DMS53 treated with DMSO at 0.1 percent for 48 hours (cell line): ENCODE measurements around the gene GCC2.
"Not testable (repeated sequence)": the region's sequence is repeated elsewhere in the genome, so short reads cannot be mapped to it uniquely, and the experiment has no call there.

Source experiments
- DNase-seq: peaks from one replicate; lab custom pipeline; 2025; ENCODE audit not compliant: unreplicated experiment; lab: John Stamatoyannopoulos, UW

Gene GCC2

GRCh38 chr2:108444941-108445840 is 3.8 kb upstream of the GCC2 start:
- DNase-seq, result no peak

DNA sequence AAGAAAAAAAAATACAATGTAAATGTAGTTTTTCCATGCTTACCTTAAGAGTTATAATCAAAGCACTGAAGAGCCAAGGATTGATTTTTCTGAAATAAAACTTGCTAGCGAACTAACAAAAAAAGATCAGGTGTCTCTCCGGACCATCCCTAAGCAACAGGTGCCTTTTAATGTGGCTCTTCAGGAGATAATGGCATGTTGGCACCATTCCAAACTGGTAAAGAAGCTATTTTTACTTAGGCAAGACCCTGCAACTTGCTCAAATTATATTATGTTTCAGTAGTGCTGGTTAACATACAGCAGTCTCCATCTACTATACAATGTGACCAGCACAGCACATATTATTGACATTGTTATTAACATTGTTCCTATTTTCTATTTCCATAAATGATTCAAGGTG is 2.3 kb upstream of the GCC2 start:
- DNase-seq, result no peak

DNA sequence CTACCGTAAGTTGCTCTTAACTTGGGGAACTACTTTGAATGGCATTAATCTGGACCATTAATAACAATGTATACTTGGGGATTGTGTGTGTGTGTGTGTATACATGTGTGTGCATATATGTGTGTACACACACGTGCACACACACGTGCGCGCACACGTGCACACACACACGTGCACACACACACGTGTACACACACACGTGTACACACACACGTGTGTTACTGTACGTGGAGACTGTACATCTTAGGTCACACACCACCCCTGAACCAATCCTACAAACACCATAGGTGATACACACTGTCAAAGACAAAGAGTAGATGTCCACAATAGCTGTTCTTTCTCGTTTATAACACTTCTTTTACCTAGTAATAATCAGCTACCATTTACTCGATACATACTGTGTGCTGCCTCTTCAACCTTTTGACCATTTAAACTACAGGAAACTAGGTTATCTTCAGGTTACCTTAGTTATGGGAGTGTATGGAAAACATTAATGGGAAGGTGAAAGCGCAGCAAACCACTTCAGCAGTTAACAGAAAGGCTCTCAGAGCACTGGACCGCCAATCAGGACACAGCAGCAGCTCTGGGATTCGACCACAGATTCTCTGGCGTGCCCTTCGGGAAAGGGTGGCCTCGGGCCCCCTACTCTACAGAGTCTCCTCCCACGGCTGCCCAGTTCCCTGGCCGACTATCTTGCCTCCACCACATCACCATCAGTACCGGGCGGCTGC is 894 bp upstream of the GCC2 start:
- peak; percentile 65 for DNase-seq

- peak; percentile 58 for DNase-seq
These were observed 564 bp downstream of the GCC2 start for GRCh38 chr2:108449410-108450130.

DNA sequence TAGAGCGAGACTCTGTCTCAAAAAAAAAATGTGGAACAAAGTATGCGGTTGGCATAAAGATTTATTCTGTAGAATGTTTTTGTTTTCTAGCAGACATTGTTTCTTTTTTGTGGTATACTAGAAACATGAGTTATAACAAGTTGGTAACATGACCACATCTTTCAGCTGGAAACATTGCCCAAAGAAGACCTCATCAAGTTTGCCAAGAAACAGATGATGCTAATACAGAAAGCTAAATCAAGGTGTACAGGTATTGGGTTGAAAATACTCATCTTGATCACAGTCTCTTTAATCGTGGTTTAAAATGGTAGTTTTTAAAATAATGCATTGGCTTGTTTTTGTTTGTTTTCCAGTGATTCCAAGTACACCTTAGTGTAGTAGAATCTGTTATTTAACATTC is 1.9 kb downstream of the GCC2 start:
- no peak for DNase-seq

DNA sequence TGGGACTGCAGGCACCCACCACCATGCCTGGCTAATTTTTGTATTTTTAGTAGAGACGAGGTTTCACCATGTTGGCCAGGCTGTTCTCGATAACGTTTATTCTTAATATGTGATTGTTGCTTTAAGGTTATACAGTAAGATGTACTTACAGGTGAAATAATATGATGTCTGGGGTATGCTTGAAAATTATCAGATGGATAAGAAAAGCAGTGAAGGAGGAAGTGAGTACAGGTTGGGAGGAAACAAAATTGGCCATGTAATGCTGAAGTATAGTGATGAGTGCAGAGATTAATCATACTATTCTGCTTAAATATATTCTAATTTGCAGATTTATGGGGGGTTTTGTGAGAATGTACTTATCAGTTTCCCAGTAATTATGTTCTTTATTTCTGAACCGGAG is 3.0 kb downstream of the GCC2 start:
- no peak for DNase-seq

GRCh38 chr2:108453530-108453929 is 4.5 kb downstream of the GCC2 start:
- not testable (repeated sequence) for DNase-seq

DNA sequence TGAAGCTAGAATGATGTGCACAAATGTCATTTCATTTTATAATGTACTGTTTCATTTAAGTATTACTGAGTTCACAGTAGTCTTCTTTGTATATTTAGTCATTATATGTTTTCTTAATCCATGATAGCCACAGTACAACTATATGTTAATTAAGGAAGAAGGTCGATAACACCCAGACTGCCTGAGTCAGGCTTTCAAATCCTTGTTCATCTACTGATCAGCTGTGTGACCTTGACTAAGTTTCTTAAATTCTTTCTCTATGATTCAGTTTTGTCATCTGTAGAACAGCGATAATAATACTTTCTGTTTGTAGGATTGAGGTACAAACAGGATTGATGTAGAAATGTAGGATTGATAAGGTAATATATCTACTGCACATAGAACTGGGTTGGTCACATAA is 5.4 kb downstream of the GCC2 start:
- no peak for DNase-seq

DNA sequence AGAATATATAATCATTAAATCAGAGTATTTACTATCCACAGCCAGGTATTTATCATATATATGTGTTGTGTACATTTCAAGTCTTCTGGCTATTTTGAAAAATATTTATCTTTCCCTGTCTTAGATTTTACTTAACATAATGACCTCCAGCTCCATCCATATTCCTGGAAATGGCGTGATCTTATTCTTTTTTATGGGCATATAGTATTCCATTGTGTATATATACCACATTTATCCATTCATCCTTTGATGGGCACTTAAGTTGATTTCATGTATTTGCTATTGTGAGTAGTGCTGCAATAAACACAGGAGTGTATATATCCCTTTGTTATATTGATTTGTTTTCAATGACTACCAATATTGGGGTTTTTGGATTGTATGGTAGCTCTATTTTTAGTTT is 6.6 kb downstream of the GCC2 start:
- no peak for DNase-seq

DNA sequence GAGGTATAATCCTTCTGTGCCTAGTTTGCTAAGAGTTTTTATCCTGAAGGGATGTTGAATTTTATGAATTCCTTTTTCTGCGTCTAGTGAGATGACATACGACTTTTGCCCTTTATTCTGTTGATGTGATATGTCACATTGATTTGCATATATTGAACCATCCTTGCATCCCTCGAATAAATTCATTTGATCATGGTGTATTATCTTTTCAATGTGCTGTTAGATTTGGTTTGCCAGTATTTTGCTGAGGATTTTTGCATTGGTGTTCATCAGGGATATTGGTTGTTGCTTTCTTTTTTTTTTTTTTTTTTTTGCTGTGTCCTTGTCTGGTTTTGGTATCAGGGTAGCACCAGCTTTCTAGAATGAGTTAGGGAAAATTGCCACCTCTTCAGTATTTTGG is 9.1 kb downstream of the GCC2 start:
- DNase-seq, result no peak

- no peak for DNase-seq
These were observed 10.4 kb downstream of the GCC2 start for GRCh38 chr2:108459441-108459840.

DNA sequence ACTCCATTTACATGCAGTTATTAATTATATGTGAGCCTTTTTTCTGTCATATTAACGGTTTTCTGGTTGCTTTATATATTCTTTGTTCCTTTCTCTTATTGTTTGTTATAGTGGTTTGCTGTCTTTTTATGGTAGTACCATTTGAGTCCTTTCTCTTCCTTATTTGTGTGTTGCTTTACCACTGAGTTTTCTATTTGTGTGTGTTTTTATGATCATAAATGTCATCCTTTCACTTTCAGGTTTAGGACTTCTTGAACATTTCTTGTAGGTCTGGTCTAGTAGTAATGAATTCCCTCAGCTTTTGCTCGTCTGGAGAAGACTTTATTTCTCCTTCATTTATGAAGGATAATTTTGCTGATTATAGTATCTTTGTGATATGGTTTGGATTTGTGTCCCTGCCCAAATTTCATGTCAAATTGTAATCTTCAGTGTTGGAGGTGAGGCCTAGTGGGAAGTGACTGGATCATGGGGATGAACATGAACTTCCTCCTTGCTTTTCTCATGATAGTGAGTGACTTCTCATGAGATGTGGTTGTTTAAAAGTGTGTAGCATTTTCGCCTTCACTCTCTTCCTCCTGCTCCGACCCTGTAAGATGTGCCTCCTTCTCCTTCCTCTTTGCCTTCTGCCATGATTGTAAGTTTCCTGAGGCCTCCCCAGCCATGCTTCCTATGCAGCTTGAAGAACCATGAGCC is 11.5 kb downstream of the GCC2 start:
- no peak for DNase-seq

- DNase-seq, result no peak
These were observed 28.1 kb downstream of the GCC2 start for GRCh38 chr2:108477099-108477498.

GRCh38 chr2:108485253-108485652 is 36.2 kb downstream of the GCC2 start:
- no peak for DNase-seq

DNA sequence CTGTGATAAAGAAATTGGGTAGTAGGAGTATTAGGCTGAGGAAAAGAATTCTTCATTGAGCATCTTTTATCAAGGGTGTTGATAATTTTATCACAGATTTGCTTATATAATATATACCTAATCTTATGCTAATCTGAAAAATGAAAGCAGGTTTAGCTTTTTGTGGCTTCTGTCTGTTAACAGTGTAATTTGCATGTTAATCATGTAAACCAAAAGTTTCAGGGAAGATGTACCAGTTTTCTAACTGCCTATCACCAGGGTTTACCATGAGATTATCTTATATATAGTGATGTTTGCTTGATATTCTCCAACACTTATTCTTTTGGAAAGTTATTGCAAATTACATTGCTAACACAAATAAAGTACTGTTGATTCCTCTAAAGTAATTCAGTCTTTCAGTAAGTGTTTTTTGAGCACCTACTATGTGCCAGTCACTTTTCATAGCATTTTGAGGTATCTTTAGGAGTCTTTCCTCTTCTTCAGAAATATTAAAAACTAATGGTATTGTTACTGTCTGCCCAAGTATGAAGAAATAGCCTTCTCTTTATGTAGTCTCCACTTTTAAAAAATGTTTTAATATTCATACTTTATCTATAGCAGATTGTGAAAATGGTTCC is 41.6 kb downstream of the GCC2 start:
- no peak for DNase-seq

- no peak for DNase-seq
These were observed 42.8 kb downstream of the GCC2 start for GRCh38 chr2:108491848-108492247.

DNA sequence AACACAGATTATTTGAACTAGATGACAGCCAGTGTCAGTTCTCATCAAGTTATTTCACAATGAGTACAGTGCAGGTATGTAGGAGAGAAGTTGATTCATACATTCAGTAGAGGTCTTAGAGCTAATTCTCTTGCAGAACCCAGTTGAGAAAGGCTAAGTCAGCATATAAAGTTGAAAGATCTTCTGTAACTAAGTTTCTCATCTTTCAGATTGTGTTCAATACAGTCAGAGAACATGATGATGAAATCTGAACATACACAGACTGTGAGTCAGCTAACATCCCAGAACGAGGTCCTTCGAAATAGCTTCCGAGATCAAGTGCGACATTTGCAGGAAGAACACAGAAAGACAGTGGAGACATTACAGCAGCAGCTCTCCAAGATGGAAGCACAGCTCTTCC is 43.4 kb downstream of the GCC2 start:
- DNase-seq, result no peak

DNA sequence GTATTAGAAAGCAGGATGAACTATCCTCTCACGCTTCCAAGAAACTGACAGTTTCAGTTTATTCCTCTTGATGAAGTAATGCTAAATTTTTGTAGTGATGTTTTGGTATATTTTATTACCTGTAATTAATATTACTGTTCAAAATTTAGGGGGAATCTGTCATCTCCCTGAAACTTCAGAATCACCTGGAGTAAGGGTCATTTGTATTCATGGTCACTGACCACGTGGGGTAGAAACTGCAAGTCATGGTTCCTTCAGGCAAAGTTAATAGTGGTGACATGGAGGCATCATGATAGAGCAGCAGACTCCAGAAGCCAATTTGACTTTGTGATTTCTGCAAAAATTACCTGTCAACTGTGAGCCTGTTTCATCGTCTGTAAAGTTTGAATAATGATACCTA is 47.2 kb downstream of the GCC2 start:
- not testable (repeated sequence) for DNase-seq

DNA sequence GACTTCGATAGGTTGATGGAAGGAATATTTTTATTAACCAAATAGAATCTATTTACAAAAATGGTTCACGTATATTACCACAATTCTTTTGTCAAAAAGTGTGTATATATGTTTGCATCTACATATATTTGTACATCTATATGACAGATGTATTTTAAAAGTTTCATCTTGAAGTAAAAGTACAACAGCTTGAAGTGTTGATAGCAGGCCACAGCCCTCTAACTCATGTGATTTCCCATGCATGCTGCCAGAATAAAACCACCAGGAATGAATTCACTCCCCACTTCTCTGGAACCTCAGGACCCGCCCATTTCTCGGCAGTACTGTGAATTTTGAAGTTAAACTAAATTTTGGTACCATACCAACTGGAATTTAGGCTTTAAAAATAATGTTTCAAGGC is 58.6 kb downstream of the GCC2 start:
- not testable (repeated sequence) for DNase-seq

- DNase-seq, result not testable (repeated sequence)
These were observed 63.4 kb downstream of the GCC2 start for GRCh38 chr2:108512431-108512830.

- DNase-seq, result not testable (repeated sequence)
These were observed 65.5 kb downstream of the GCC2 start for GRCh38 chr2:108514478-108514877.
